NCI-H2171 (cell line): Measurements from ENCODE around the gene ERFL.

ENCODE experiments used
- DNase-seq: peaks from one replicate; lab custom pipeline; 2025; lab: John Stamatoyannopoulos, UW

The ERFL gene

GRCh38 chr19:41928221-41928683, at the start of gene ERFL:
TSS of gene ERFL (minus strand) at chr19:41928449. CDS start at chr19:41912919, 15,530 bp downstream.
- DNase-seq = no peak

GRCh38 chr19:41977916-41978315, 49.7 kb upstream of the ERFL start:
- DNase-seq = no peak

- DNase-seq = no peak
Measured at GRCh38 chr19:41974652-41975051, 46.4 kb upstream of the ERFL start.

- no peak for DNase-seq
Measured at GRCh38 chr19:41971363-41971762, 43.1 kb upstream of the ERFL start.

- no peak for DNase-seq
Measured at GRCh38 chr19:41969772-41970458, 41.7 kb upstream of the ERFL start.

- no peak for DNase-seq
Measured at GRCh38 chr19:41968751-41969595, 40.7 kb upstream of the ERFL start.

- DNase-seq = no peak
Measured at GRCh38 chr19:41967054-41967783, 39.0 kb upstream of the ERFL start.

GRCh38 chr19:41965106-41965505, 36.9 kb upstream of the ERFL start:
- DNase-seq = no peak

- DNase-seq = no peak
Measured at GRCh38 chr19:41960973-41961372, 32.7 kb upstream of the ERFL start.

GRCh38 chr19:41959056-41960053, 31.1 kb upstream of the ERFL start, which contains the start of gene RABAC1:
TSS of gene RABAC1 (minus strand) at chr19:41959321. CDS start at chr19:41959292, 29 bp downstream.
- peak; percentile 93 for DNase-seq

GRCh38 chr19:41958367-41959055, 30.3 kb upstream of the ERFL start:
- DNase-seq = peak; percentile 44

GRCh38 chr19:41957838-41958366, 29.7 kb upstream of the ERFL start:
- DNase-seq = peak; percentile 38

- no peak for DNase-seq
Measured at GRCh38 chr19:41957161-41957837, 29.1 kb upstream of the ERFL start.

GRCh38 chr19:41956621-41957020, 28.4 kb upstream of the ERFL start:
- DNase-seq = no peak

- DNase-seq = no peak
Measured at GRCh38 chr19:41955521-41955920, 27.3 kb upstream of the ERFL start.

GRCh38 chr19:41951686-41952172, 23.5 kb upstream of the ERFL start:
- DNase-seq = peak; percentile 43

GRCh38 chr19:41947091-41947490, 18.8 kb upstream of the ERFL start:
- no peak for DNase-seq

GRCh38 chr19:41945135-41945766, 17.0 kb upstream of the ERFL start:
- DNase-seq = no peak

- DNase-seq = no peak
Measured at GRCh38 chr19:41944336-41944735, 16.1 kb upstream of the ERFL start.
